ENCODE measurements around the gene DDX47.

Gene DDX47

GRCh38 chr12:12788131-12788530, 25.0 kb upstream of the DDX47 start:
- H3K4me1 ChIP-seq (ENCODE audit: low read length): peaks cover 31% of the 10 kb centered on the region
- H3K9ac ChIP-seq (ENCODE audit: low read length): no peak overlapping the region; the same call in 1 of the 2 replicates
- no peaks in the 10 kb centered on the region for H4K20me1 ChIP-seq (ENCODE audit: insufficient read depth, low read length)
- H3K4me2 ChIP-seq (ENCODE audit: low read length): peak overlapping the region; percentile 85
- H3K27me3 ChIP-seq (ENCODE audit: low read depth, low read length): peaks cover 21% of the 10 kb centered on the region
- H2AFZ ChIP-seq (ENCODE audit: low read depth, low read length): no peak overlapping the region
- H3K79me2 ChIP-seq (ENCODE audit: low read length): no peaks in the 10 kb centered on the region
- no peak overlapping the region for H3K4me3 ChIP-seq (ENCODE audit: low read length)
- no peaks in the 10 kb centered on the region for H3K36me3 ChIP-seq (replicated peaks; ENCODE audit: low read depth, low read length)
- H3K9me3 ChIP-seq (ENCODE audit: insufficient read depth, low read length): no peaks in the 10 kb centered on the region
- TF ChIP-seq EZH2phosphoT487 (IDR thresholded peaks at IDR 0.05; ENCODE audit: low read depth): no peak
- TF ChIP-seq CTCF (IDR thresholded peaks at IDR 0.05; ENCODE audit: low read depth, low read length): no peak
- no peak overlapping the region for H3K27ac ChIP-seq (ENCODE audit: low read length)

GRCh38 chr12:12788675-12789368, 24.3 kb upstream of the DDX47 start:
- TF ChIP-seq CTCF (IDR thresholded peaks at IDR 0.05; ENCODE audit: low read depth, low read length) (peak; percentile 73), EZH2phosphoT487 (IDR thresholded peaks at IDR 0.05; ENCODE audit: low read depth) (no peak)
- H3K4me1 ChIP-seq (ENCODE audit: low read length): peaks cover 31% of the 10 kb centered on the region
- H3K9me3 ChIP-seq (ENCODE audit: insufficient read depth, low read length): no peaks in the 10 kb centered on the region
- no peaks in the 10 kb centered on the region for H4K20me1 ChIP-seq (ENCODE audit: insufficient read depth, low read length)
- H3K4me2 ChIP-seq (ENCODE audit: low read length): peak overlapping the region; percentile 53
- no peak overlapping the region for H3K27ac ChIP-seq (ENCODE audit: low read length)
- H3K9ac ChIP-seq (ENCODE audit: low read length): no peak overlapping the region; the same call in 1 of the 2 replicates
- no peak overlapping the region for H3K4me3 ChIP-seq (ENCODE audit: low read length)
- H2AFZ ChIP-seq (ENCODE audit: low read depth, low read length): no peak overlapping the region
- H3K79me2 ChIP-seq (ENCODE audit: low read length): no peaks in the 10 kb centered on the region
- H3K27me3 ChIP-seq (ENCODE audit: low read depth, low read length): peaks cover 21% of the 10 kb centered on the region
- no peaks in the 10 kb centered on the region for H3K36me3 ChIP-seq (replicated peaks; ENCODE audit: low read depth, low read length)

- H3K27ac ChIP-seq (ENCODE audit: low read length): no peak overlapping the region
- peaks cover 13% of the 10 kb centered on the region for H3K27me3 ChIP-seq (ENCODE audit: low read depth, low read length)
- H3K79me2 ChIP-seq (ENCODE audit: low read length): no peaks in the 10 kb centered on the region
- H3K9me3 ChIP-seq (ENCODE audit: insufficient read depth, low read length): no peaks in the 10 kb centered on the region
- H3K4me3 ChIP-seq (ENCODE audit: low read length): no peak overlapping the region
- peaks cover 30% of the 10 kb centered on the region for H3K4me1 ChIP-seq (ENCODE audit: low read length)
- no peak overlapping the region for H3K9ac ChIP-seq (ENCODE audit: low read length)
- H3K36me3 ChIP-seq (replicated peaks; ENCODE audit: low read depth, low read length): no peaks in the 10 kb centered on the region
- no peaks in the 10 kb centered on the region for H4K20me1 ChIP-seq (ENCODE audit: insufficient read depth, low read length)
- H3K4me2 ChIP-seq (ENCODE audit: low read length): no peak overlapping the region
- no peak overlapping the region for H2AFZ ChIP-seq (ENCODE audit: low read depth, low read length)
- no peak for TF ChIP-seq EZH2phosphoT487 (IDR thresholded peaks at IDR 0.05; ENCODE audit: low read depth)
- TF ChIP-seq CTCF (IDR thresholded peaks at IDR 0.05; ENCODE audit: low read depth, low read length): no peak
Measured at GRCh38 chr12:12790956-12791355, 22.2 kb upstream of the DDX47 start.

GRCh38 chr12:12791756-12792369, 21.3 kb upstream of the DDX47 start:
- Histone ChIP-seq H3K9me3 (ENCODE audit: insufficient read depth, low read length) (no peaks in the 10 kb centered on the region), H3K36me3 (replicated peaks; ENCODE audit: low read depth, low read length) (no peaks in the 10 kb centered on the region), H3K27me3 (ENCODE audit: low read depth, low read length) (peaks cover 13% of the 10 kb centered on the region), H3K27ac (ENCODE audit: low read length) (no peak overlapping the region), H3K9ac (ENCODE audit: low read length) (no peak overlapping the region), H2AFZ (ENCODE audit: low read depth, low read length) (no peak overlapping the region; the same call in 1 of the 2 replicates), H3K4me3 (ENCODE audit: low read length) (peak overlapping the region; percentile 42), H3K4me1 (ENCODE audit: low read length) (peaks cover 24% of the 10 kb centered on the region), H3K79me2 (ENCODE audit: low read length) (no peaks in the 10 kb centered on the region), H3K4me2 (ENCODE audit: low read length) (peak overlapping the region; percentile 50), H4K20me1 (ENCODE audit: insufficient read depth, low read length) (no peaks in the 10 kb centered on the region)
- TF ChIP-seq CTCF (IDR thresholded peaks at IDR 0.05; ENCODE audit: low read depth, low read length) (no peak), EZH2phosphoT487 (IDR thresholded peaks at IDR 0.05; ENCODE audit: low read depth) (no peak)

All from OCI-LY3 (cell line).